SK-N-MC (cell line): ENCODE data around the gene ROCK2.

ENCODE experiments used
- EZH2 ChIP-seq: fragments of 200-600 bp; sonication (generic); IDR thresholded peaks from one replicate; pipeline ENCODE4 v1.6.1; 2017; ENCODE audit warnings: antibody characterized with exemption
- POLR2AphosphoS5 ChIP-seq: IDR thresholded peaks from 2 replicates; pipeline ENCODE4 v1.6.1; 2012; ENCODE audit warnings: mild to moderate bottlenecking, low read depth, low read length, borderline replicate concordance

DNA sequence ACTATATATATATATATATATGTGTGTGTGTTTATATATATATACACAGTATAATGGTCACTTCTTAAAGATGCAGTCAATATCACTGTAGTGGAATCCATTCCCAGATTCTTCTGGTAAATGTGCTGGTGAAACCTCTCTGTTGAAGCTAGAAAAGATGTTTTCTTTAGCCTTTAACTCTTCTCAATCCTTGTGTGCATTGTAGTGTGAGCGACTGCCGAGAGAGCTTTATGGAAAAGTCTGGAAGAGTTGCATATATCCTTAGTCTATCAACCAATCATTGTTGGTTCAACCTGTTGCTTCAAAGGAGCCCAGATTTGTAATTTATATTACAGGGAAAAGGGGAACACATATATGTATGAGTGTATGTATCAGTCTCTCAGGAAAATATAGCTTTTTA, 161.5 kb downstream of the ROCK2 start:
- TF ChIP-seq POLR2AphosphoS5 (no peak), EZH2 (no peak)
